Measurements from ENCODE around the gene NOTCH2.

The NOTCH2 gene

DNA sequence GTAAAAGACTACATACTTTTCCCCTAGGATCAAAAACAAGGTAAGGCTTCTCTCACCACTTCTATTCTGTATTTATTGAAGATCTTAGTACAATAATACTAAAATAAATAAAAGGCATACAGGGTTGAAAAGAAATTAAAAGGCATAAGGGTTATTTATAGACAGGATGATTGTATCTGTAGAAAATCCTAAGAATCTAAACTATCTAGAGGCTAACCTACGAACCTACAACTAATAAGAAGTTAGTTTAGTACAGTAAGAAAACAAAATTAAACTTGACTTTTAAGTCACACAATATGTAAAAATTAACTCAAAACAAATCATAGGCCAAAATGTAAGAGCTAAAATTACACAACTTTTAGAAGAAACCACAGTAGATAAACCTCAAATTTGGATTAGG, 122.7 kb downstream of the NOTCH2 start:
- no peak for DNase-seq (ENCODE audit: low read depth, low spot score)

DNA sequence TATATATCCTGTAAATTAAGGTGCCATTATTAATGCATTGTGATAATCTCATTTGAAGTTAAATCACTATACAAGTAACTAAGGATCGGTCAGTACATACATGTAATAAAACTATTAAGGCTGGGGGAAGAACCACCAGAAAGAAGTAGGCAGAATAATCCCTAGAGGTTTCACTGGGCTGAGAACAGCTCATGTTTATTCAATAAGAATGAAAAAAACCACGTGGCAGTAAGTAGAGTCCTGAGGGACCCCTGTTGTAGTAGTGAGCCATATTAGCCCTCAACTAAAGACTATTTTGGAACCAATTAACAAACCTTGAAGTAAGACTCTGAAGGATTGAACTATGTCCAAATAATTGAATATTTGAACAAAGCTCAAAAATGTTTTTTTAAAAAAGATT, 126.2 kb downstream of the NOTCH2 start:
- no peak for DNase-seq (ENCODE audit: low read depth, low spot score)

DNA sequence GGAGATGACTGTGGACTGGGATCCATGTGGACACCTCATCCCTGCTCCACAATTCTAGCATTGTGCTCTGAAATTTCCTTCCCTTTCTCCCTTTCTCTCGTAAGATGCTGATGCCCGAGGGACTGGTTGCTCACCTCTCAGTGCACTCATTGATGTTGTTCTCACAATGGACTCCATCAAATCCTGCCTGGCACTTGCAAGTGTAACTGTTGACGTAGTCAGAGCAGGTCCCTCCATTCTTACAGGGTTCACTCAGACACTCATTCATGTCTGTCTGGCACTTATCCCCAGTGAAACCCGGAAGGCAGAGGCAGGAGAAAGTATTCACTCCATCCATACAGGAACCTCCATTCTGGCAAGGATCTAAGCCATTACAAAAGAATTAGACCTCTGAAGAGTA, 128.1 kb downstream of the NOTCH2 start:
- no peak for DNase-seq (ENCODE audit: low read depth, low spot score)

DNA sequence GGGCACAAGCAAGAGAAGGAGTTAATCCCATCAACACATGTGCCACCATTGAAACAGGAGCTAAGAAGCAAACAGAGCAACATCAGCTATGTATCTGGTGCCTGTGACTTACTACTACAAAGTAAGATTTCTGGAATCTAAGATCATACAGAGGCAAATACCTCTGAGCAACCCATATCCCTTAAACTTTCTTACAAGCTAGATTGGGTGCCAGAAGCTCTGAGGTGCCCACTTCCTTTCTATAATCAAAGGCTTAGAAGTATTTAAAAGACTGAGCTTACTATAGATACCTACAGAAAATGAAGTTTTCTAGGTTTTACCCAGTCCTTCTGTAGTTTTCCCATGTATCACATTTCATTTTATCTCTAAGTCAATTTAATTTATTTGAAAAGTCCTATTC, 128.8 kb downstream of the NOTCH2 start:
- no peak for DNase-seq (ENCODE audit: low read depth, low spot score)

- DNase-seq (ENCODE audit: low read depth, low spot score) = no peak
Measured at GRCh38 chr1:119937198-119937597, 132.3 kb downstream of the NOTCH2 start.

GRCh38 chr1:119935915-119936314, 133.5 kb downstream of the NOTCH2 start:
- DNase-seq (ENCODE audit: low read depth, low spot score) = no peak

- DNase-seq (ENCODE audit: low read depth, low spot score) = no peak
Measured at GRCh38 chr1:119935373-119935772, 134.1 kb downstream of the NOTCH2 start.

- no peak for DNase-seq (ENCODE audit: low read depth, low spot score)
Measured at GRCh38 chr1:119933397-119933796, 136.1 kb downstream of the NOTCH2 start.

DNA sequence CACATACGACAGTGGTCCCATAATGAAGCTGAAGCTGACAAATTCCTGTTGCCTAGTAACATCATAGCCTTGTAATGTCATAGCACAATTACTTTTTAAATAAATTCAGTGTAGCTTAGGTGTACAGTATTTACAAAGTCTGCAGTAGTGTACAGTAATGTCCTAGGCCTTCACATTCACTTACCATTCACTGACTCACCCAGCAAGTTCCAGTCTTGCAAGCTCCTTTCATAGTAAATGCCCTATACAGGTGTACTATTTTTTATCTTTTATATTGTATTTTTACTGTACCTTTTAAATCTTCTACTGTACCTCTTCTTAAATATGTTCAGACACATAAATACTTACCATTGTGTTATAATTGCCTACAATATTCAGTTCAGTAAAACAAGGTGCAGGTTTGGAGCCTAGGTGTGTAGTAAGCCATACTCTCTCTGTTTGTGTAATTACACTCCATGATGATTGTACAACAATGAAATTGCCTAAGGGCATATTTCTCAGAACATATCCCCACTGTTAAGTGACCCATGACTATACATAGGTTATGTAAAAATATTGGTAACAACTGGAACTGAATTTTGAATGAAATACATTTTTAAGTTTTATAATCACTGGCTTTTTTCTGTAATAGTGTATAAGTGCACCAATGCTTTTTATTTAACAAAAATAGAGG, 139.7 kb downstream of the NOTCH2 start:
- DNase-seq (ENCODE audit: low read depth, low spot score) = no peak

DNA sequence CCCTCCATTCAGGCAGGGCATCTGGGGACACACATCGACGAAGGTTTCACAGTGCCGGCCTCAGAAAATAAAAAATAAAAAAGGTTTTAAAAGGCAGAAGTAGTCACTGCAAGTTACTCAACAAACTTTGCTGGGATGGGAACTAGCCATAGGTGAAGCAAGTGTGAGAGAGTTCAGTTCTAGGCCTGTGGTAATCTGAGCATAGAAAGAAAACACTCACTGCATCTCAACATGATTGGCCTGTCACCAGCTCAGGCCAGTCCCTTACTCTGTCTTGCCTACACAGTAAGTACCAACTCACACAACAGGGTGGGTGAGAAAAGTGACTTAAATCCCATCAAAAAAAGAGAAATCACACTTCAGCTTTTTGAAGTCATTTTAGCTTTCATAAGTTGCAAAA, 142.9 kb downstream of the NOTCH2 start:
- no peak for DNase-seq (ENCODE audit: low read depth, low spot score)

GRCh38 chr1:119924948-119925898, 144.2 kb downstream of the NOTCH2 start:
- no peak for DNase-seq (ENCODE audit: low read depth, low spot score)

- DNase-seq (ENCODE audit: low read depth, low spot score) = no peak
Measured at GRCh38 chr1:119920104-119920968, 149.1 kb downstream of the NOTCH2 start.

DNA sequence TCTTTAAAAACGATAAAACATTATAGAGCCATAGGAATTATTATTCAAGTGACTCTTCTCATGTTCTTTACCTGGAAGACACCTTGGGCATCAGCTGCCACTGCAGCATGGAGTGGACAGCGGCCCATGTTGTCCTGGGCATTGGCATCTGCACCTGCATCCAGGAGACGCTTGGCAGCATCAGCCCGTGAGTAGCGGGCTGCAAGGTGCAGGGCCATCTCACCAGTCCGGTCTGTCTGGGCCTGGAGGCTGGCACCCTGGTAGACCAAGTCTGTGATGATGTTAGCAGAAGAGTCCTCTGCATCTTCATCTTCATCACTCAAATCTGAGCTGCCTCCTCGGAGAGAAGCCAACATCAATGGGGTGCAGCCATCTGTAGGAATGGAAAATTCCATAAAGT, 150.2 kb downstream of the NOTCH2 start:
- no peak for DNase-seq (ENCODE audit: low read depth, low spot score)

GRCh38 chr1:119918301-119918700, 151.2 kb downstream of the NOTCH2 start:
- DNase-seq (ENCODE audit: low read depth, low spot score) = no peak

DNA sequence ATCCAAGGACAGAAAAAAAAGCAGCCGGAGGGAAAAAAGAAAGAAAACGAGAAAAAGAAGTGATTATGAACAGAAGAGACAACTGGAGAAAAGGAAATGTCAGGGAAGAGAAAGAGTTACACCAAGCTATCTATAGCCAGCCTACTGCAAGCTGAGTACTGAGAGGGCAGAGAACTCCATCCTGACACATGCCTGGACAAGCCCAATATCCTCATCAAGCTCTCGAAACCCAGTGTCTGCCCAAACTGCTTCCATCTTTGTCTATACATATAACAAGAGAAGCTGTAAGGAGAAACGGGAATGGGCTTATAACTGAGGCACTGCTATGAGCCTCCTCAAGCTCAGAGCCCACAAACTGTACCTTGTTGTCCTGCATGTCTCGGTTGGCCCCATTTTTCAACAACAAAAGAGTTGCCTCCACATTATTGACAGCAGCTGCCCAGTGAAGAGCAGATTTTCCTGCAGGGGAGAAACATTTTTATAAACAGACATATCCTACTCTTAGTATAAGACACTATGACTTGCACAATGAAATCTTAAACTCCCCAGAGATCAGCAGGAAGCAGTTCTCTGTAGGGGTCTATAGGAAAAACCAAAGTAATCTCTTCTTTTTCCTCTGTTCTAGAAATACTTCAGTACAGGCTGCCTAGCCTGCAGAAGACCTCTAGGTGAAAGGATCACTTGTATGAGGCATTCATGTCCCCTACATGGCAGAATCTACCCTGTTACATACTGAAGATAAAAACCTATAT, 152.0 kb downstream of the NOTCH2 start:
- no peak for DNase-seq (ENCODE audit: low read depth, low spot score)

DNA sequence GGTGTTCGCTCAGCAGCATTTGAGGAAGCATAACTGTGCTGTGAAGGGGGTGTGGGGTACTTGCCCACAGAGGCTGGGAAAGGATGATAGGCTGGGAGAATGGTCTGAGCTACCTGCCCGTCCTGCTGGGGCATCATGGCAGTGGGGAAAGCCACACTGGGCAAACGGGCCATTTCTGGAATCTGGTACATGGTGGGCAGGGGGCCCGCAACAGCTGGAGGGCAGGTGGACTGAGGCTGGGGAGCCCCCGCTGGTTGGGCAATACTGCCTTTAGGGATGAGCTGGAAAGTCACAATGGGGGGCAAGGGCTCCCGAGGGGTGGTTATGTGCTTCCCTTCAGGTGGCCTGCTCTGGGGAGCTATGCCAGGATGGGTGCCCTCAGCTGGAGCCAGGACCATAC, 153.9 kb downstream of the NOTCH2 start:
- DNase-seq (ENCODE audit: low read depth, low spot score) = no peak

- no peak for DNase-seq (ENCODE audit: low read depth, low spot score)
Measured at GRCh38 chr1:119914071-119914470, 155.4 kb downstream of the NOTCH2 start.

GRCh38 chr1:119912963-119913362, 156.5 kb downstream of the NOTCH2 start:
- no peak for DNase-seq (ENCODE audit: low read depth, low spot score)

DNA sequence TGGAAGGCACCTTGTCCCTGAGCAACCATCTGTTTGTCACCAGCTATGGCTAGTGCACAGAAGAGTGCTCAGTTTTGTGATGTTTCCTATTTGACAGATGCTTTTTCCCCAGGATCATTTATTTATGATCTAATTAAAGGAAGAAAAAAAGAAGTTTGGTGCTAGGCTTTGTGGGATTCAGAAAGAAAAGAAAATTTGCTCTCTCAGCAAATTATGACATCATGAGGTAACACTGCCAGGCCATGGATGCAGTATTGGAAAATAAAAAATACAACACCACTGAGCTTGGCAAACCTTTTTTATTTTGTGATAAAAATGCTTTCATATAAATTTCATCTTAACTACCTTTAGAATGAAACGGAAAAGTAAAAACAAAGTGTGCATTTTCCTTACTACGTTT, 157.7 kb downstream of the NOTCH2 start:
- DNase-seq (ENCODE audit: low read depth, low spot score) = no peak

- DNase-seq (ENCODE audit: low read depth, low spot score) = no peak
Measured at GRCh38 chr1:119910618-119911017, 158.8 kb downstream of the NOTCH2 start.

- DNase-seq (ENCODE audit: low read depth, low spot score) = no peak
Measured at GRCh38 chr1:119909890-119910596, 159.4 kb downstream of the NOTCH2 start.
